ENCODE measurements around the gene C19orf53.

C19orf53 gene

GRCh38 chr19:13825489-13826441, 51.5 kb downstream of the C19orf53 start:
- no peak for TF ChIP-seq CTCF (IDR thresholded peaks at IDR 0.05; ENCODE audit: control insufficient read depth, extremely low read depth, insufficient read depth)
- no peak overlapping the region for H3K4me3 ChIP-seq (ENCODE audit: low read depth, low read length)
- DNase-seq (ENCODE audit: low read depth), result no peak

GRCh38 chr19:13826652-13827235, 52.5 kb downstream of the C19orf53 start:
- TF ChIP-seq CTCF (IDR thresholded peaks at IDR 0.05; ENCODE audit: control insufficient read depth, extremely low read depth, insufficient read depth), result no peak
- DNase-seq (ENCODE audit: low read depth), result no peak
- no peak overlapping the region for H3K4me3 ChIP-seq (ENCODE audit: low read depth, low read length)

- TF ChIP-seq CTCF (IDR thresholded peaks at IDR 0.05; ENCODE audit: control insufficient read depth, extremely low read depth, insufficient read depth), result no peak
- no peak for DNase-seq (ENCODE audit: low read depth)
- no peak overlapping the region for H3K4me3 ChIP-seq (ENCODE audit: low read depth, low read length)
Measured at GRCh38 chr19:13827656-13828055, 53.4 kb downstream of the C19orf53 start.

Data from LNCaP clone FGC (cell line).